Right hindlimb (tissue), 1 donor: ENCODE data around the gene RBM44.

ENCODE experiments used
- DNase-seq: peaks from one replicate; pipeline ENCODE4 v3.0.0-alpha.2; 2018

RBM44 gene

GRCh38 chr2:237889811-237890210, 91.2 kb downstream of the RBM44 start:
- DNase-seq, result no peak
